Inflammatory macrophage treated with lipopolysaccharide for 1 hour (primary cell): ENCODE results near the gene RHBG.

Source experiments
- DNase-seq, 2 donors: peaks; one replicate each; pipeline ENCODE4 v3.0.0-alpha.2; 2020 to 2022

The RHBG gene

GRCh38 chr1:156409439-156409838 is 40.4 kb downstream of the RHBG start:
- DNase-seq, result no peak

- DNase-seq, result no peak
Observed at GRCh38 chr1:156410238-156410637, 41.2 kb downstream of the RHBG start.

- no peak for DNase-seq
Observed at GRCh38 chr1:156410740-156411139, 41.7 kb downstream of the RHBG start.

GRCh38 chr1:156412653-156413321 is 43.8 kb downstream of the RHBG start:
- no peak for DNase-seq

GRCh38 chr1:156413391-156414246 is 44.6 kb downstream of the RHBG start:
- no peak for DNase-seq

GRCh38 chr1:156414461-156415064 is 45.6 kb downstream of the RHBG start:
- DNase-seq, result no peak

- no peak for DNase-seq
Observed at GRCh38 chr1:156416993-156417392, 48.0 kb downstream of the RHBG start.

GRCh38 chr1:156417401-156418020 is 48.5 kb downstream of the RHBG start:
- DNase-seq, result no peak

- DNase-seq, result peak in 1 of 2 donors; percentile 10
Observed at GRCh38 chr1:156418416-156419070, 49.5 kb downstream of the RHBG start.

GRCh38 chr1:156419854-156420204 is 50.8 kb downstream of the RHBG start:
- peak in 1 of 2 donors; percentile 22 for DNase-seq

GRCh38 chr1:156420205-156421061 is 51.4 kb downstream of the RHBG start:
- DNase-seq, result peak; percentile 86 to 89

- DNase-seq, result peak; percentile 46 to 71
Observed at GRCh38 chr1:156421062-156421938, 52.3 kb downstream of the RHBG start.

- DNase-seq, result no peak
Observed at GRCh38 chr1:156421939-156422601, 53.1 kb downstream of the RHBG start.

GRCh38 chr1:156422602-156423091 is 53.6 kb downstream of the RHBG start:
- DNase-seq, result no peak

GRCh38 chr1:156423422-156424352 is 54.7 kb downstream of the RHBG start:
- no peak for DNase-seq

- no peak for DNase-seq
Observed at GRCh38 chr1:156424806-156425432, 55.9 kb downstream of the RHBG start.

GRCh38 chr1:156425943-156426342 is 56.9 kb downstream of the RHBG start:
- no peak for DNase-seq

- DNase-seq, result no peak
Observed at GRCh38 chr1:156427957-156428356, 58.9 kb downstream of the RHBG start.
